WTC11 (cell line): ENCODE results near the gene TFF2. TPM values are rescaled to one million over a fixed set of nuclear protein-coding genes. Genes with fewer than 3 reads are reported as not detected.

ENCODE experiments used
- ATAC-seq: fragments of 200-7000 bp; cut with Tn5 transposase; 2 replicates; pipeline ENCODE4 v1.10.0; 2021; ENCODE audit warnings: mild to moderate bottlenecking, moderate library complexity
- CTCF ChIA-PET: fragments of 300-600 bp; sonication (Branson Sonifier 250); formaldehyde crosslinking; loops from one replicate; lab custom pipeline; 2021; ENCODE audit warnings: antibody characterized with exemption; lab: Charles Lee
- POLR2A ChIA-PET: fragments of 350-600 bp; sonication (Branson Sonifier 250); formaldehyde crosslinking; loops from one replicate; lab custom pipeline; 2021; ENCODE audit warnings: antibody characterized with exemption; lab: Charles Lee
- DNase-seq: peaks from one replicate; pipeline ENCODE4 v3.0.0; 2021; ENCODE audit warnings: low spot score
- H3K27ac Mint-ChIP-seq: 2 replicates; pipeline ENCODE4 v1.8.0; 2021; ENCODE audit warnings: mixed read lengths
- H3K27me3 Mint-ChIP-seq: 2 replicates; pipeline ENCODE4 v1.8.0; 2021; ENCODE audit warnings: low read depth, mild to moderate bottlenecking, moderate library complexity, mixed read lengths
- H3K36me3 Mint-ChIP-seq: 2 replicates; pipeline ENCODE4 v1.8.0; 2021; ENCODE audit warnings: mixed read lengths
- H3K4me1 Mint-ChIP-seq: 2 replicates; pipeline ENCODE4 v1.8.0; 2022; ENCODE audit warnings: mixed read lengths
- H3K4me3 Mint-ChIP-seq: 2 replicates; pipeline ENCODE4 v1.8.0; 2021; ENCODE audit warnings: mild to moderate bottlenecking, moderate library complexity, mixed read lengths
- H3K9me3 Mint-ChIP-seq: 2 replicates; pipeline ENCODE4 v1.8.0; 2021; ENCODE audit warnings: mixed read lengths
- ARID4B ChIP-seq: sonication (generic); formaldehyde crosslinking; IDR thresholded peaks from 2 replicates; pipeline ENCODE4 v1.8.0; 2023; ENCODE audit warnings: missing genetic modification reagents, mild to moderate bottlenecking, borderline replicate concordance
- ATF1 ChIP-seq: sonication (generic); formaldehyde crosslinking; IDR thresholded peaks from 2 replicates; pipeline ENCODE4 v1.8.1; 2023; ENCODE audit warnings: mild to moderate bottlenecking, moderate library complexity, missing genetic modification reagents
- ATF6 ChIP-seq: sonication (generic); formaldehyde crosslinking; IDR thresholded peaks from 2 replicates; pipeline ENCODE4 v1.8.1; 2023; ENCODE audit warnings: mild to moderate bottlenecking, missing genetic modification reagents
- CREB1 ChIP-seq: sonication (generic); formaldehyde crosslinking; IDR thresholded peaks from 2 replicates; pipeline ENCODE4 v1.8.0; 2023; ENCODE audit warnings: mild to moderate bottlenecking, missing genetic modification reagents
- ETV6 ChIP-seq: sonication (generic); formaldehyde crosslinking; IDR thresholded peaks from 2 replicates; pipeline ENCODE4 v1.8.1; 2022; ENCODE audit warnings: mild to moderate bottlenecking, missing genetic modification reagents
- GTF2I ChIP-seq: fragments of 250-450 bp; sonication (Bioruptor Pico); conservative IDR thresholded peaks from 2 replicates; pipeline ENCODE4 v1.4.0; 2021; ENCODE audit warnings: mild to moderate bottlenecking
- HMGA2 ChIP-seq: fragments of 250-450 bp; sonication (Bioruptor Pico); IDR thresholded peaks from 2 replicates; pipeline ENCODE4 v1.4.0; 2021; ENCODE audit warnings: mild to moderate bottlenecking, moderate library complexity
- MYBL2 ChIP-seq: sonication (generic); formaldehyde crosslinking; IDR thresholded peaks from 2 replicates; pipeline ENCODE4 v1.8.1; 2023; ENCODE audit warnings: mild to moderate bottlenecking, moderate library complexity, missing genetic modification reagents
- NFATC4 ChIP-seq: fragments of 250-450 bp; sonication (Bioruptor Pico); IDR thresholded peaks from 2 replicates; pipeline ENCODE4 v1.9.0; 2021; ENCODE audit warnings: mild to moderate bottlenecking
- NFE2L1 ChIP-seq: sonication (generic); formaldehyde crosslinking; IDR thresholded peaks from 2 replicates; pipeline ENCODE4 v1.8.1; 2023; ENCODE audit warnings: missing genetic modification reagents
- NR2C2 ChIP-seq: sonication (generic); formaldehyde crosslinking; IDR thresholded peaks from 2 replicates; pipeline ENCODE4 v1.8.0; 2022; ENCODE audit warnings: mild to moderate bottlenecking, missing genetic modification reagents
- NR3C1 ChIP-seq: sonication (generic); formaldehyde crosslinking; conservative IDR thresholded peaks from 2 replicates; pipeline ENCODE4 v1.8.1; 2023; ENCODE audit warnings: low read depth, mild to moderate bottlenecking, missing genetic modification reagents
- SOX15 ChIP-seq: fragments of 250-450 bp; sonication (Bioruptor Pico); IDR thresholded peaks from 2 replicates; pipeline ENCODE4 v1.9.0; 2021; ENCODE audit warnings: mild to moderate bottlenecking
- SP1 ChIP-seq: sonication (generic); formaldehyde crosslinking; conservative IDR thresholded peaks from 2 replicates; pipeline ENCODE4 v1.8.1; 2022; ENCODE audit warnings: missing genetic modification reagents
- TEAD4 ChIP-seq: sonication (generic); formaldehyde crosslinking; IDR thresholded peaks from 2 replicates; pipeline ENCODE4 v1.8.0; 2022; ENCODE audit warnings: mild to moderate bottlenecking, missing genetic modification reagents
- TP53 ChIP-seq: sonication (generic); formaldehyde crosslinking; IDR thresholded peaks from 2 replicates; pipeline ENCODE4 v1.8.1; 2023; ENCODE audit warnings: mild to moderate bottlenecking, missing genetic modification reagents
- ZMAT4 ChIP-seq: fragments of 250-450 bp; sonication (Bioruptor Pico); IDR thresholded peaks from 2 replicates; pipeline ENCODE4 v1.9.0; 2021; ENCODE audit warnings: mild to moderate bottlenecking
- ZNF138 ChIP-seq: sonication (generic); formaldehyde crosslinking; conservative IDR thresholded peaks from 2 replicates; pipeline ENCODE4 v1.8.1; 2022; ENCODE audit warnings: mild to moderate bottlenecking, moderate library complexity, missing genetic modification reagents
- ZNF219 ChIP-seq: sonication (generic); formaldehyde crosslinking; IDR thresholded peaks from 2 replicates; pipeline ENCODE4 v1.8.0; 2023; ENCODE audit warnings: missing genetic modification reagents, mild to moderate bottlenecking, borderline replicate concordance
- ZNF317 ChIP-seq: sonication (generic); formaldehyde crosslinking; IDR thresholded peaks from 2 replicates; pipeline ENCODE4 v1.8.1; 2023; ENCODE audit warnings: low read depth, mild to moderate bottlenecking, moderate library complexity, missing genetic modification reagents, borderline replicate concordance
- ZNF671 ChIP-seq: fragments of 250-450 bp; sonication (Bioruptor Pico); IDR thresholded peaks from 2 replicates; pipeline ENCODE4 v1.8.0; 2021; ENCODE audit warnings: mild to moderate bottlenecking
- total RNA-seq: library from RNA; stranded (reverse); gene quantifications from 3 replicates; pipeline ENCODE4 v1.2.3, GENCODE V29; 2021

The TFF2 gene
- total RNA-seq, 1 experiment from 2014 or later: 0.33 TPM

GRCh38 chr21:42383331-42383730, 32.5 kb upstream of the TFF2 start (continued):
- TF ChIP-seq ATF6 (CRISPR knock-in tag) (no peak), NFATC4 (CRISPR knock-in tag) (no peak)

- H3K27ac Mint-ChIP-seq: no peak overlapping the region
- peaks cover 5% of the 10 kb centered on the region; the same call in 1 of the 2 replicates for H3K36me3 Mint-ChIP-seq
- POLR2A ChIA-PET: no interaction called here
- no peak overlapping the region for H3K4me3 Mint-ChIP-seq
- peaks cover 3% of the 10 kb centered on the region; the same call in 1 of the 2 replicates for H3K27me3 Mint-ChIP-seq
- peaks cover 13% of the 10 kb centered on the region for H3K4me1 Mint-ChIP-seq
- ATAC-seq (no peak), DNase-seq (no peak)
- TF ChIP-seq HMGA2 (CRISPR knock-in tag): no peak
- TF ChIP-seq ETV6 (CRISPR knock-in tag): no peak
- no peak for TF ChIP-seq ZNF317 (CRISPR knock-in tag)
- no peak for TF ChIP-seq MYBL2 (CRISPR knock-in tag)
- TF ChIP-seq ZNF671 (CRISPR knock-in tag): no peak
- no peak for TF ChIP-seq ARID4B (CRISPR knock-in tag)
- no peak for TF ChIP-seq TEAD4 (CRISPR knock-in tag)
- no peak for TF ChIP-seq NFE2L1
- TF ChIP-seq CREB1 (CRISPR knock-in tag): no peak
- no peak for TF ChIP-seq TP53
- TF ChIP-seq ZMAT4 (CRISPR knock-in tag): no peak
- TF ChIP-seq ATF1: no peak
- no peak for TF ChIP-seq NR3C1
- no peak for TF ChIP-seq GTF2I (CRISPR knock-in tag)
- no peak for TF ChIP-seq SOX15
- TF ChIP-seq ZNF219 (CRISPR knock-in tag): no peak
- TF ChIP-seq ZNF138: no peak
- TF ChIP-seq NR2C2 (CRISPR knock-in tag): no peak
- no peak for TF ChIP-seq SP1 (CRISPR knock-in tag)
- H3K9me3 Mint-ChIP-seq: peaks cover 14% of the 10 kb centered on the region
- CTCF ChIA-PET: interaction anchor here (0.6 to 3.0 kb wide), 2 partner anchors 12 to 45 kb away, joined by 3 to 24 read pairs; no protein-coding TSS in a partner anchor
These were observed 32.1 kb upstream of the TFF2 start for GRCh38 chr21:42382915-42383314.
